GM12878 (cell line): ENCODE measurements around the gene CORO7. TPM values are rescaled to one million over a fixed set of nuclear protein-coding genes. Genes with fewer than 3 reads are reported as not detected.

ENCODE experiments used
- CHD1 ChIP-seq: IDR thresholded peaks from 2 replicates; pipeline ENCODE4 v1.6.1; 2012; ENCODE audit warnings: low read depth, low read length, improper control_type of control experiment
- EP300 ChIP-seq, 2 experiments: fragments of 150-350 bp in 1 of 2; IDR thresholded peaks; 2 replicates each; pipeline ENCODE4 v1.6.1; 2011 to 2012; ENCODE audit warnings: low read depth in 2 of 2, low read length in 2 of 2, borderline replicate concordance in 1 of 2, improper control_type of control experiment in 1 of 2, inconsistent platforms in 1 of 2; ENCODE audit not compliant: control insufficient read depth in 1 of 2
- FOS ChIP-seq: IDR thresholded peaks from 3 replicates; pipeline ENCODE4 v1.6.1; 2011; ENCODE audit warnings: borderline replicate concordance; ENCODE audit not compliant: insufficient read length; ENCODE audit errors: extremely low read depth
- GATAD2B ChIP-seq: fragments of 450-650 bp; conservative IDR thresholded peaks from 2 replicates; pipeline ENCODE4 v1.6.1; 2017; ENCODE audit warnings: low read depth, mild to moderate bottlenecking, moderate library complexity
- HDAC6 ChIP-seq: fragments of 200-600 bp; sonication (generic); IDR thresholded peaks from one replicate; pipeline ENCODE4 v1.8.0; 2017; ENCODE audit warnings: antibody characterized with exemption; ENCODE audit not compliant: unreplicated experiment
- NFYB ChIP-seq: IDR thresholded peaks from 2 replicates; pipeline ENCODE4 v1.6.1; 2011; ENCODE audit warnings: low read depth, mild to moderate bottlenecking, low read length, improper control_type of control experiment, moderate library complexity; ENCODE audit not compliant: insufficient read depth
- POLR2AphosphoS5 ChIP-seq: IDR thresholded peaks from 2 replicates; pipeline ENCODE4 v1.6.1; 2011; ENCODE audit warnings: mild to moderate bottlenecking, low read length, inconsistent platforms
- RFX5 ChIP-seq: IDR thresholded peaks from 2 replicates; pipeline ENCODE4 v1.6.1; 2011; ENCODE audit warnings: low read depth, low read length, improper control_type of control experiment
- SREBF1 ChIP-seq: IDR thresholded peaks from 2 replicates; pipeline ENCODE4 v1.6.1; 2012; ENCODE audit warnings: mild to moderate bottlenecking, low read length
- SRF ChIP-seq, 2 experiments: IDR thresholded peaks; 2 replicates each; pipeline ENCODE4 v1.6.1; 2011; ENCODE audit warnings: low read depth in 2 of 2, low read length in 2 of 2, mild to moderate bottlenecking in 1 of 2, moderate library complexity in 1 of 2
- STAT3 ChIP-seq: IDR thresholded peaks from 2 replicates; pipeline ENCODE4 v1.6.1; 2011; ENCODE audit warnings: low read depth, low read length, improper control_type of control experiment
- SUZ12 ChIP-seq: fragments of 200-600 bp; sonication (generic); IDR thresholded peaks from one replicate; pipeline ENCODE4 v1.6.1; 2018; ENCODE audit warnings: antibody characterized with exemption, mild to moderate bottlenecking; ENCODE audit not compliant: unreplicated experiment
- ZNF384 ChIP-seq: IDR thresholded peaks from 2 replicates; pipeline ENCODE4 v1.6.1; 2012; ENCODE audit warnings: low read depth, mild to moderate bottlenecking, low read length, improper control_type of control experiment, borderline replicate concordance
- ZNF622 ChIP-seq: fragments of 450-650 bp; IDR thresholded peaks from 2 replicates; pipeline ENCODE4 v1.6.1; 2017; ENCODE audit warnings: mild to moderate bottlenecking, inconsistent platforms
- ZSCAN29 ChIP-seq: fragments of 450-650 bp; IDR thresholded peaks from 2 replicates; pipeline ENCODE4 v1.6.1; 2017; ENCODE audit warnings: mild to moderate bottlenecking, moderate library complexity
- polyA plus RNA-seq, 11 experiments: library from polyadenylated mRNA; depleted of rRNA in 4 of 11; unstranded in 6 of 11; stranded (reverse) in 5 of 11; fragments of >200 nt; fragmentation: Nextera tagmentation in 4 of 11; fragmentation: Illumina TruSeq in 1 of 11; extraction: Ambion mirVana in 4 of 11; extraction: Trizol in 1 of 11; gene quantifications; 1 replicate in 1 of 11; 2 replicates in 10 of 11; pipeline versions ENCODE4 v1.2.1 to v1.2.3, GENCODE V29; 2011 to 2016; ENCODE audit warnings: inconsistent platforms in 2 of 11, missing spikeins in 2 of 11, low read depth in 1 of 11
- total RNA-seq, 4 experiments: library from RNA; depleted of rRNA in 3 of 4; stranded (reverse); fragments of >200 nt in 3 of 4; fragmentation: Illumina TruSeq in 1 of 4; extraction: Trizol in 1 of 4; gene quantifications; 2 replicates each; pipeline versions ENCODE4 v1.2.1 to v1.2.3, GENCODE V29; 2013 to 2021
- TF ChIP-seq, protein P1 (sequence below): fragments of 450-650 bp; IDR thresholded peaks from 2 replicates; pipeline ENCODE4 v1.6.1; 2014; ENCODE audit warnings: mild to moderate bottlenecking
- TF ChIP-seq, protein P2 (sequence below): fragments of 450-650 bp; IDR thresholded peaks from 2 replicates; pipeline ENCODE4 v1.6.1; 2017; ENCODE audit warnings: borderline replicate concordance
- TF ChIP-seq, protein P3 (sequence below): fragments of 450-650 bp; IDR thresholded peaks from 2 replicates; pipeline ENCODE4 v1.6.1; 2017; ENCODE audit warnings: mild to moderate bottlenecking, moderate library complexity
- TF ChIP-seq, protein P4 (sequence below): fragments of 450-650 bp; formaldehyde crosslinking; IDR thresholded peaks from 2 replicates; pipeline ENCODE4 v1.5.0; 2022; ENCODE audit warnings: mild to moderate bottlenecking, missing genetic modification characterization

CORO7 gene
- total and polyA plus RNA-seq, 10 of the 15 experiments (the other 5 are each of a cell fraction or from before 2014, with no cell fraction given) = 0.64 to 89.2 (median 43.7) TPM

DNA sequence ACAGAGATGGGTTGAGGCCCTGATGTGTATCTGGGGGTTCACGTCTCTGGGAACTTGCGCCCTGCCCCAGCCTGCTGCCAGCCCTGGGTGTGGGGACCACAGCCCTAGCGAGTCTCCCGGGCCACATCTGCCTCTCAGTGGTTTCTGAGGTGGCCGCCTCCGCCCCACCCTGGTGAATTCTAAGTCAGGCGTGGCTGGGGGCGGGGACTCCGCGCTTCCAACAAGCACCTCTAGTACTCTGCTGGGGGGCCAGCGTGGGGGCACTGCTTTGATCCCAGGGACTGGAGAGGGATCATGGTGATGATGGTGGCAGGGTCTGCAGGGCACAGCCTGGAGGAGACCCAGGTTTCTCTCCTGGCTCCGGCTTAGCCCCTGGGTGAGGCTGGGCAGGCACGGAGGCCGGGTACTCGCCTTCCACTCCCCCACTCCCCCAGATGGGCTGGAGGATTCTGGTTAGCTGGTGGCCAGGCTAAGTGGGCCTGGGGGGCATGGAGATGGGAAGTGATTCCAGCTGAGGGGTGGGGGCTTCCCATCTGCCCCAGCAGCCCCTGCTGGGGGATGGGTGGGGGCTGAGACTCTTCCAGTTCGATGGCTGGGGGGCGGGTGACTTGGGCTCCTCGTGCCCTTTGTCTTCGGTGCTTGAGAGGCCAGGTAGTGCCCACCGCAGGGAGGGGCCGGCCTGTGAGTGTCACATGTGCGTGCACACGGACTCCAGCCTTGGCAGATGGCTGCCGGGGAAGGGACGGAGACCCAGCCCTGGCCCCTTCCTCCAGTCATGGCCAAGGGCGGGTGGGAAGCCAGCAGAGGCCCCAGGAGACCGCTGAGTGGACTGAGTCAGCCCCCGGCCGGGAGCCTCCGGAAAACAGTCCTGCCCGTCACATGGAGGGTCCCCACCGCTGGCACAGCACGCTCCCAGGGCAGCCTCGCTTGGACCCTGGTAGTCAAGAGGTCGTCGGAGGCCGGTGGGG, 96.7 kb downstream of the CORO7 start (continued):
- TF ChIP-seq GATAD2B (no peak), SUZ12 (no peak), SREBF1 (no peak), ZNF622 (no peak), ZSCAN29 (no peak), STAT3 (no peak), SRF (IDR thresholded peaks at IDR 0.05; ENCODE audit: low read depth in 2 of 2, low read length in 2 of 2) (no peak), POLR2AphosphoS5 (no peak), FOS (no peak), EP300 (IDR thresholded peaks at IDR 0.05; ENCODE audit: borderline replicate concordance in 1 of 2, control insufficient read depth in 1 of 2, low read depth in 2 of 2, low read length in 2 of 2) (no peak), ZNF384 (no peak), HDAC6 (no peak), CHD1 (no peak), NFYB (no peak), RFX5 (no peak)
- TF ChIP-seq, protein P1, sequence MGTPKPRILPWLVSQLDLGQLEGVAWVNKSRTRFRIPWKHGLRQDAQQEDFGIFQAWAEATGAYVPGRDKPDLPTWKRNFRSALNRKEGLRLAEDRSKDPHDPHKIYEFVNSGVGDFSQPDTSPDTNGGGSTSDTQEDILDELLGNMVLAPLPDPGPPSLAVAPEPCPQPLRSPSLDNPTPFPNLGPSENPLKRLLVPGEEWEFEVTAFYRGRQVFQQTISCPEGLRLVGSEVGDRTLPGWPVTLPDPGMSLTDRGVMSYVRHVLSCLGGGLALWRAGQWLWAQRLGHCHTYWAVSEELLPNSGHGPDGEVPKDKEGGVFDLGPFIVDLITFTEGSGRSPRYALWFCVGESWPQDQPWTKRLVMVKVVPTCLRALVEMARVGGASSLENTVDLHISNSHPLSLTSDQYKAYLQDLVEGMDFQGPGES = no peak
- TF ChIP-seq, protein P2, sequence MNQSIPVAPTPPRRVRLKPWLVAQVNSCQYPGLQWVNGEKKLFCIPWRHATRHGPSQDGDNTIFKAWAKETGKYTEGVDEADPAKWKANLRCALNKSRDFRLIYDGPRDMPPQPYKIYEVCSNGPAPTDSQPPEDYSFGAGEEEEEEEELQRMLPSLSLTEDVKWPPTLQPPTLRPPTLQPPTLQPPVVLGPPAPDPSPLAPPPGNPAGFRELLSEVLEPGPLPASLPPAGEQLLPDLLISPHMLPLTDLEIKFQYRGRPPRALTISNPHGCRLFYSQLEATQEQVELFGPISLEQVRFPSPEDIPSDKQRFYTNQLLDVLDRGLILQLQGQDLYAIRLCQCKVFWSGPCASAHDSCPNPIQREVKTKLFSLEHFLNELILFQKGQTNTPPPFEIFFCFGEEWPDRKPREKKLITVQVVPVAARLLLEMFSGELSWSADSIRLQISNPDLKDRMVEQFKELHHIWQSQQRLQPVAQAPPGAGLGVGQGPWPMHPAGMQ = no peak
- TF ChIP-seq, protein P3, sequence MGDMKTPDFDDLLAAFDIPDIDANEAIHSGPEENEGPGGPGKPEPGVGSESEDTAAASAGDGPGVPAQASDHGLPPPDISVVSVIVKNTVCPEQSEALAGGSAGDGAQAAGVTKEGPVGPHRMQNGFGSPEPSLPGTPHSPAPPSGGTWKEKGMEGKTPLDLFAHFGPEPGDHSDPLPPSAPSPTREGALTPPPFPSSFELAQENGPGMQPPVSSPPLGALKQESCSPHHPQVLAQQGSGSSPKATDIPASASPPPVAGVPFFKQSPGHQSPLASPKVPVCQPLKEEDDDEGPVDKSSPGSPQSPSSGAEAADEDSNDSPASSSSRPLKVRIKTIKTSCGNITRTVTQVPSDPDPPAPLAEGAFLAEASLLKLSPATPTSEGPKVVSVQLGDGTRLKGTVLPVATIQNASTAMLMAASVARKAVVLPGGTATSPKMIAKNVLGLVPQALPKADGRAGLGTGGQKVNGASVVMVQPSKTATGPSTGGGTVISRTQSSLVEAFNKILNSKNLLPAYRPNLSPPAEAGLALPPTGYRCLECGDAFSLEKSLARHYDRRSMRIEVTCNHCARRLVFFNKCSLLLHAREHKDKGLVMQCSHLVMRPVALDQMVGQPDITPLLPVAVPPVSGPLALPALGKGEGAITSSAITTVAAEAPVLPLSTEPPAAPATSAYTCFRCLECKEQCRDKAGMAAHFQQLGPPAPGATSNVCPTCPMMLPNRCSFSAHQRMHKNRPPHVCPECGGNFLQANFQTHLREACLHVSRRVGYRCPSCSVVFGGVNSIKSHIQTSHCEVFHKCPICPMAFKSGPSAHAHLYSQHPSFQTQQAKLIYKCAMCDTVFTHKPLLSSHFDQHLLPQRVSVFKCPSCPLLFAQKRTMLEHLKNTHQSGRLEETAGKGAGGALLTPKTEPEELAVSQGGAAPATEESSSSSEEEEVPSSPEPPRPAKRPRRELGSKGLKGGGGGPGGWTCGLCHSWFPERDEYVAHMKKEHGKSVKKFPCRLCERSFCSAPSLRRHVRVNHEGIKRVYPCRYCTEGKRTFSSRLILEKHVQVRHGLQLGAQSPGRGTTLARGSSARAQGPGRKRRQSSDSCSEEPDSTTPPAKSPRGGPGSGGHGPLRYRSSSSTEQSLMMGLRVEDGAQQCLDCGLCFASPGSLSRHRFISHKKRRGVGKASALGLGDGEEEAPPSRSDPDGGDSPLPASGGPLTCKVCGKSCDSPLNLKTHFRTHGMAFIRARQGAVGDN = no peak
- TF ChIP-seq, protein P4, sequence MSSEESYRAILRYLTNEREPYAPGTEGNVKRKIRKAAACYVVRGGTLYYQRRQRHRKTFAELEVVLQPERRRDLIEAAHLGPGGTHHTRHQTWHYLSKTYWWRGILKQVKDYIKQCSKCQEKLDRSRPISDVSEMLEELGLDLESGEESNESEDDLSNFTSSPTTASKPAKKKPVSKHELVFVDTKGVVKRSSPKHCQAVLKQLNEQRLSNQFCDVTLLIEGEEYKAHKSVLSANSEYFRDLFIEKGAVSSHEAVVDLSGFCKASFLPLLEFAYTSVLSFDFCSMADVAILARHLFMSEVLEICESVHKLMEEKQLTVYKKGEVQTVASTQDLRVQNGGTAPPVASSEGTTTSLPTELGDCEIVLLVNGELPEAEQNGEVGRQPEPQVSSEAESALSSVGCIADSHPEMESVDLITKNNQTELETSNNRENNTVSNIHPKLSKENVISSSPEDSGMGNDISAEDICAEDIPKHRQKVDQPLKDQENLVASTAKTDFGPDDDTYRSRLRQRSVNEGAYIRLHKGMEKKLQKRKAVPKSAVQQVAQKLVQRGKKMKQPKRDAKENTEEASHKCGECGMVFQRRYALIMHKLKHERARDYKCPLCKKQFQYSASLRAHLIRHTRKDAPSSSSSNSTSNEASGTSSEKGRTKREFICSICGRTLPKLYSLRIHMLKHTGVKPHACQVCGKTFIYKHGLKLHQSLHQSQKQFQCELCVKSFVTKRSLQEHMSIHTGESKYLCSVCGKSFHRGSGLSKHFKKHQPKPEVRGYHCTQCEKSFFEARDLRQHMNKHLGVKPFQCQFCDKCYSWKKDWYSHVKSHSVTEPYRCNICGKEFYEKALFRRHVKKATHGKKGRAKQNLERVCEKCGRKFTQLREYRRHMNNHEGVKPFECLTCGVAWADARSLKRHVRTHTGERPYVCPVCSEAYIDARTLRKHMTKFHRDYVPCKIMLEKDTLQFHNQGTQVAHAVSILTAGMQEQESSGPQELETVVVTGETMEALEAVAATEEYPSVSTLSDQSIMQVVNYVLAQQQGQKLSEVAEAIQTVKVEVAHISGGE (CRISPR knock-in tag) = no peak
